GM10266 (cell line): ENCODE measurements around the gene LEKR1.

Experiments
- DNase-seq: peaks from one replicate; pipeline ENCODE4 v3.0.0; 2012; ENCODE audit errors: extremely low spot score
- CTCF ChIP-seq: IDR thresholded peaks from 2 replicates; pipeline ENCODE4 v1.5.1; 2012; ENCODE audit warnings: mild to moderate bottlenecking, low read depth; ENCODE audit not compliant: control insufficient read depth, insufficient read depth; ENCODE audit errors: missing control alignments

Gene LEKR1

GRCh38 chr3:157087373-157087772 is 261.2 kb downstream of the LEKR1 start:
- DNase-seq: no peak
- no peak for TF ChIP-seq CTCF

- no peak for DNase-seq
These were observed 261.8 kb downstream of the LEKR1 start for GRCh38 chr3:157087780-157088600.

GRCh38 chr3:157088601-157089454 is 262.7 kb downstream of the LEKR1 start:
- TF ChIP-seq CTCF: no peak

More at GRCh38 chr3:157087780-157088600, 261.8 kb downstream of the LEKR1 start:
- TF ChIP-seq CTCF: no peak

GRCh38 chr3:157089455-157090221 is 263.5 kb downstream of the LEKR1 start:
- peak; percentile 40 for DNase-seq
- no peak for TF ChIP-seq CTCF

More at GRCh38 chr3:157088601-157089454, 262.7 kb downstream of the LEKR1 start:
- peak; percentile 93 for DNase-seq

GRCh38 chr3:157091083-157091833 is 265.1 kb downstream of the LEKR1 start:
- TF ChIP-seq CTCF: no peak
- no peak for DNase-seq

- no peak for TF ChIP-seq CTCF
- DNase-seq: no peak
These were observed 266.1 kb downstream of the LEKR1 start for GRCh38 chr3:157092230-157092629.
